G401 (cell line): ENCODE results near the gene RASGRP3. TPM values are rescaled to one million over a fixed set of nuclear protein-coding genes. Genes with fewer than 3 reads are reported as not detected.
"Not testable (repeated sequence)": the region's sequence is repeated elsewhere in the genome, so short reads cannot be mapped to it uniquely, and the experiment has no call there.

ENCODE experiments used
- DNase-seq: peaks from one replicate; pipeline ENCODE4 v3.0.0-alpha.2; 2015; ENCODE audit warnings: low spot score
- in situ Hi-C: cut with HindIII; loops from 2 replicates; pipeline ENCODE4 v1.10.0; 2016; ENCODE audit warnings: low sequenced_read_pairs, mixed read lengths
- total RNA-seq: library from RNA; depleted of rRNA; stranded (reverse); fragments of >200 nt; shearing (Covaris generic); gene quantifications from 2 replicates; pipeline ENCODE4 v1.2.3, GENCODE V29; 2014; rRNA removed

Gene RASGRP3
- 2.7 and 5.4 TPM in 2 replicates for total RNA-seq

- in situ Hi-C loops = no loop called here
- DNase-seq = peak; percentile 20
Measured at GRCh38 chr2:33476131-33476792, at the start of gene RASGRP3. Gene RASGRP3, plus strand, starts transcription at chr2:33476649. Its CDS starts 38,488 bp downstream, at chr2:33515137.

GRCh38 chr2:33426666-33427231 lies 49.7 kb upstream of the RASGRP3 start:
- DNase-seq = no peak
- in situ Hi-C loops = no loop called here

- no peak for DNase-seq
- in situ Hi-C loops = no loop called here
Measured at GRCh38 chr2:33430077-33430476, 46.4 kb upstream of the RASGRP3 start.

GRCh38 chr2:33430856-33431255 lies 45.6 kb upstream of the RASGRP3 start:
- DNase-seq = no peak
- in situ Hi-C loops = no loop called here

- DNase-seq = no peak
- in situ Hi-C loops = no loop called here
Measured at GRCh38 chr2:33432871-33433270, 43.6 kb upstream of the RASGRP3 start.

- in situ Hi-C loops = no loop called here
- DNase-seq = no peak
Measured at GRCh38 chr2:33433279-33434235, 42.9 kb upstream of the RASGRP3 start.

- in situ Hi-C loops = no loop called here
- DNase-seq = no peak
Measured at GRCh38 chr2:33435518-33435917, 40.9 kb upstream of the RASGRP3 start.

- no peak for DNase-seq
- in situ Hi-C loops = no loop called here
Measured at GRCh38 chr2:33436083-33436482, 40.4 kb upstream of the RASGRP3 start.

- in situ Hi-C loops = no loop called here
- no peak for DNase-seq
Measured at GRCh38 chr2:33437297-33437696, 39.2 kb upstream of the RASGRP3 start.

GRCh38 chr2:33437815-33438214 lies 38.6 kb upstream of the RASGRP3 start:
- in situ Hi-C loops = no loop called here
- no peak for DNase-seq

GRCh38 chr2:33441235-33441810 lies 35.1 kb upstream of the RASGRP3 start:
- in situ Hi-C loops = no loop called here
- peak; percentile 18 for DNase-seq

- DNase-seq, in situ Hi-C loops: not testable (repeated sequence)
Measured at GRCh38 chr2:33442052-33442451, 34.4 kb upstream of the RASGRP3 start.

- DNase-seq = no peak
Measured at GRCh38 chr2:33442528-33443079, 33.8 kb upstream of the RASGRP3 start.

GRCh38 chr2:33443274-33443829 lies 33.1 kb upstream of the RASGRP3 start:
- in situ Hi-C loops = no loop called here
- DNase-seq = no peak

More at GRCh38 chr2:33442528-33443079, 33.8 kb upstream of the RASGRP3 start:
- in situ Hi-C loops = no loop called here

GRCh38 chr2:33444967-33445366 lies 31.5 kb upstream of the RASGRP3 start:
- in situ Hi-C loops = no loop called here
- no peak for DNase-seq

GRCh38 chr2:33448220-33448899 lies 28.1 kb upstream of the RASGRP3 start:
- no peak for DNase-seq

GRCh38 chr2:33451214-33451613 lies 25.2 kb upstream of the RASGRP3 start:
- in situ Hi-C loops = no loop called here
- DNase-seq = no peak

More at GRCh38 chr2:33448220-33448899, 28.1 kb upstream of the RASGRP3 start:
- in situ Hi-C loops = no loop called here

GRCh38 chr2:33451825-33452224 lies 24.6 kb upstream of the RASGRP3 start:
- in situ Hi-C loops = no loop called here
- no peak for DNase-seq
